ENCODE data around the gene EIF1AD.
"Not testable (repeated sequence)": the region's sequence is repeated elsewhere in the genome, so short reads cannot be mapped to it uniquely, and the experiment has no call there.

The EIF1AD gene

DNA sequence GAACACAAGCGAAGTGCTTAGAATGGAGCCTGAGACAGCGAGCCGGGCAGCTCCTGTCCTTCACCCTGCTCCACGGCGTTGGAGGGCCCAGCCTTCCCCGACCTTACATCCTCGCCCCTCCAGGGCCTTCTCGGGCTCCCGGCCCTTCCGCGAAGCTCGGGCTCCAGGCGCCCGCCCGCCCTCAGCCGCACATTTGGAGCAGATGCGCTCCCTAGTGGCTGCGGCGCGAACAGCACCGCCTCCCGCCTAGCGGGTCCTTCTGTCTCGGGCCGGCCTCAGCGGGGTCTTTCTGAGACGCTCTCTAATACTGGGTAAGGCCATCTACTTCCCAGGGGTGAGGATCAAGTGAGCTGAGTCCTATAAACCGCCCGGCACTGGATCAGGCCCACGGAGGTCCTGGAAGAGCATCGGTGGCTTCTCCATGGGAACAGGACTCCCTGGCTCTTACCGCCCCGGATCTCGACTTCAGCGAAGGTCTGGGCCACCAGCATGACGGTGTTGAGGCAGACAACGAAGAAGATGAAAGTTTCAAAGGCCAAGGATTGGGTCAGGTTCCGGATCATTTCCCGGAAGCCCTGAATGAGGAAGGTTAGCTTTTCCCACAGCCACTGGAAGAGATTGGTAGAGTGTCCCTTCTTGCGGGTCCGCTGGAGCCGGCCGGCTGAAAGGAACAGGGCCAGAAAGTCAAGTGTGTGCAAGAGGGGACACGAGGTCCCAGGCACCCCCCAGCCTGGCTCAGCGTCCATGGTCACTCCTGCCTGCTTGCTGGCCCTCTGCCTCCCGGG, 20.6 kb upstream of the EIF1AD start:
- peak; percentile 74 for DNase-seq (ENCODE audit: low spot score)

DNA sequence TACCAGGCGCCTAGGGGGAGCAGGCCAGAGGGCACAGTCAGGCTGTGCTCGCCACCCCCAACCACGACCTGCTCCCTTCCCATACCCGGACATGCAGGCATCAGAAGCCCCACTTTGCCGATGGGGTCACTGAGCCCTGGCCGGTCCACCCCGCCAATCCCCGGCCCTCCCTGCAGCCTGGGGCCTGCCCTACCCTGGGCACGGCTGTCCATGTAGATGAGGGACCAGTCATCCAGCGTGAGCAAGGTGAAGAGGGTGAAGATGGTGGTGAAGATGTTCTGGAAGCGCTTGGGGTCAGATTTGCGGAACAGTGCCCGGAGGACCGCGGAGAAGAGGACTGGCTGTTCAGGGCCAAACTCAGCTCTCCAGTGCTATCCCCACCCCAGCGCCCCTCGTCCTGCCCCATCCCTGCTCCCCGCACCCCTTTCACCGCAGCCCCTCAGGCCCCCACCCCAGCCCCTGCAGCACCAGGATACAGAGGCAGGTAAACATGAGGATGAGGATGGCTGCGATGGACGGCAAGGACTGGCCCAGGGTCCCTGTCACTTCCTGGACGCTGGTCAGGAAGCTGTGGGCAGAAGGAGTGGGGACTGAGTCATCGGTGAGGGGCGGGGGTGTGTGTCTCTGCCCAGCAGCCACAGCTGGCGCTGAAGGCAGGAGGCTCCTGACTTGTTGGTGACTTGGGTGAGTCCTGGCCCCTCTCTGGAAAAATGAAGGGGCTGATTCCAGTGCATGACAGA, 18.8 kb upstream of the EIF1AD start:
- DNase-seq (ENCODE audit: low spot score), result peak; percentile 20

DNA sequence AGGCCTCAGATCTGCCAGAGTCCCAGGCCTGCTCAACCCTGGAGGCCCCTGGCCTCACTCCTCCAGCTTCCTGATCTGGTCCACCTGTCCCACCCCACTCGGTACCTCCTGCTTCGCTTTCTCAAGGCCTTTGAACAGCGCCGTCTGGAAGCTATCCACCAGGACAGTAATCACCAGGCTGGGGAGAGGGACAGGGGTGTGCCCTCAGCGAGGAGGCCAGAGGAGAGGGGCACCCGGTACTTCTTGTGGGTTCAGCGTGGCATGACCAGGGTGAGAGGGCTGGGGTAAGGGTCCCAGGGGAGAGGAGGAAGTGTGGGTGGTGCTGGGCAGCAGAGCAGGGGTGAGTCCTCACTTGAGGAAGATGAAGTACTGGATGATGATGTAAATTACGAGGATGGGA, 18.3 kb upstream of the EIF1AD start:
- no peak for DNase-seq (ENCODE audit: low spot score)

DNA sequence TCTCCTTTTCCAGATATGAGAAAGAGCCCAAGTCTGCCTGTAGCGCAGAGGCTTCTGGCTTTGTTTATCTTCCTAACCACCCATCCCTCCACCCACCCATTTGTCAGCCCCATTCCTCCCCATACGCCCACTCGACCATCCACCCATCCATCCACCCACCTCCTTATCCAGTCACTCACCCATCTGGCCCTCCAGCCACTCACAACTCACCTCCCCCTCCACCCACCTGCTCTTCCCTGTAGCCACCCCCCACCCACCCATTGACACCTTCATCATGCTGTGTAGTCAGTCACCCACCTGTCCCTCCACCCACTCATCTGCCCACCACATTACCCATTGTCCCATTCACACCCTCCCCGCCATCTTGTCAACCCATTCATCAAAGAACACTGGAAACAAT, 15.4 kb upstream of the EIF1AD start:
- no peak for DNase-seq (ENCODE audit: low spot score)

DNA sequence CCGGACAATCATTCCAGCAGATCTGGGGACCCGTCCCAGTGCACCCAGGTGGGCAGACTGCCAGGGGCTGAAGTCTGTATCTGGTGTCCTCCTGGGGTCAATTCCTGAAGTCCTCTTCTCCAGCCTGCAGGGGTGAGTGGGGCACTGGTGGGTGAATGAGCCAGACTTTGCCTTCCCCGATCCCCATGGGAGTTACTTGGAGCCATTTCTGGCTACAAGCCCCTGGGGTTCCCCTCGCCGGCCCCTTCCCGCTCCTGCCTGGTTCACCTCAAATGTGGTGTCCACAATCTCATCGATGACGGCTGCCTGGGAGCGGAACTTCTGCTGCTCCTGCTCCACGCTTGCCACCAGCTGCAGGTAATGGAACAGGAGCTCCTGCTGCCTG, 14.8 kb upstream of the EIF1AD start:
- DNase-seq (ENCODE audit: low spot score), result no peak

DNA sequence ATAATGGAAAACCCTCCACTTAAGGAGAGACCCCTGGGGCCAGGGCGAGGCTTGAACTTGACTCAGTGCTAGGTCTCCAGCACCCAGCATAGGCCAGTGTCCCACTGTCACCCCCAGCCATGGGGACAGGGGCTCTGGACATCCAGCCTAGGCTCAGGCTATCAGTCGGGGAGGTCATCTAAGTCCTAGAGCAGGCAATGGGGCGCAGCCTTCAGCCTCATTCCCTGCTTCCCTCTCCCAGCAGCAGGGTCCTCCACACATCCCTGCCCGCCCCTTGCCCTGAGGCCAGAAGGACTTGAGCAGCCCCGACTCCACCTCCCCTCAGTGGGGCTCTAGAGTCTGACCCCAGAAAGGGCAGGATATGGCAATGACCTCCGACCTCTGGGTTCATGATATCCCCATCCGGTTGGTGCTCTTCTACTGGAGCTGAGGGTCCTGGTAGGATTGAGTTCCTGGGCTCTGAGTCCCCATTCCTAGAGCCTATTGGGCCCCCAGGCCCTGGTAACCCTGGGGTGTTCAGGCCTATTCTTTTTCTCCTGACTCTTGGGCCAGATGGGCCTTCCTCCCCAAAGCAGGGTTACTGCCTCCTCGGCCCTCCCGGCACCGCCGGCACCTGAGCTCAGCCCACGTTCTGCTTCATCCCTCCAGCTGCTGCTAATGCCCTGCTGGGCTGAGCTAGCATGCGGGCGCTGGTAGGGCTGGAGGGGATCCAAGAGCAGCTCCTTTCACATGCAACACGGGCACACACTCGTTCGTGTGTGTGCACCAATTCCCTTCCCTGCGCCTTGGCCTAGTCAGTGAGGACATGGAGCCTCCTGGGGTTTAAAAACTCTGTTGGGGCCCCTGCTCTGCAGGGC, 14.2 kb upstream of the EIF1AD start:
- DNase-seq (ENCODE audit: low spot score), result no peak

DNA sequence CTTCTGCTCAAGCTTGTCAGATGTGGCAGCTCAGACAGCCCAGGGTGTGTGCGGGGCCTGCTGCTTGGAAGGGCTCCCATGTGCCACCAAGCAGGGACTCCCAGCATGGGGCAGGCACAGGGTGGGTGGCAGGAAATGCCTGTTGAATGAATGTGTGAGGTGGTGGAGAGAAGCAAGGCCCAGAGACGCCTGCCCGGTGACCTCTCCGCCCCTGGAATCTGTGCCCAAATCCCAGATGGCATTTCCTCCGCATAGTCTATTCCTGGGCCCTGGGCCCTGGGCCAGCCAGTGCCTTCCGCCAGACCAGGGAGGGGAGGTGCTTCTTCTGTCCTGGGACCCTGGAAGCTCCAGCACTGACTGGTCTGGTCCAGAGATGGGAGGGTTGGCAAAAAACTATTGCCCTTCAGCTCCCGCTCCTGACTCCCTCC, 13.5 kb upstream of the EIF1AD start:
- no peak for DNase-seq (ENCODE audit: low spot score)

DNA sequence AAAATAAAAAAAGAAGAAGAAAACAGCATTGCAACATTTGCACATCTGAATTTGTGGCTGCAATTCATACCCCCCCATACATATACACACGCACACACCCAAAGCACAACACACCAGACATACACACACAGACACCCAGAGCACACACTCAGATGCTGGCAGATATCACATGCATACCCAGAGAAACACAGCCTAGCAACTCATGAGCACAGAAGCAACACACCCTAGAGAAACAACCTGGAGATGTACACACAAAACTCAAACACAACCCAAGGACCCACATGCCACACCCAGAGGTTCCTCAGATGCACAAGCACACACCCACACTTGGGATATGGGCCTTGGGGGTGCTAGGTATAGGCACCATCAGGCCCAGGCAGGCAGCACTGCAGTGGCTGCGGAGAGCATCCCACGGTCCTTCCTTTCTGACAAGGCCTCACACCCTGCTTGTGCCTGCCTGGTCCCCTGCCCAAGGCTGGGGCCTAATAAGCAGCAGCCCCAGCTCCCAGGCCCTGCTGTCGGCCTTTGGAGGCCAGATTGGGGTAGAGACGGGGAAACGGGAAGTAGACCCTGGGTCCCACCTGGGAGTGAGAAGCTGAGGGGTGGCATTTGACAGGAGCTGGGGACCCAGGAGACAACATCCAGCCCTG, 13.0 kb upstream of the EIF1AD start:
- no peak for DNase-seq (ENCODE audit: low spot score)

DNA sequence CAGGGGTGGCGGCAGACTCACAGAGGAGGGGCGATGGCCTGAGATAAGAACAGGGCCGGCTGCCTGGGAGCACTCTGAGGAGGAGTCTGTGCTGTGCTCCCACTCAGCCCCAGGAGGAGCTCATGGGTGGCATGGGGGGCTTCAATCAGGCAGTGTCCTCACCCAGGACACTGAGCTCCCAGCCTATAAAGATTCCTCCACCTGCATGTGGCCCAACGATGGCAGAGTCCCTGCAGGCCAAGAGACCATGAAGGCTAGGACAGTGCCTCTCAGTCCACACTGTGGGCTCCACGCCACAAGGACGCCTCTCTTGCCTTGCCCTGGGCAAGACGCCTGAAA, 11.8 kb upstream of the EIF1AD start:
- no peak for DNase-seq (ENCODE audit: low spot score)

DNA sequence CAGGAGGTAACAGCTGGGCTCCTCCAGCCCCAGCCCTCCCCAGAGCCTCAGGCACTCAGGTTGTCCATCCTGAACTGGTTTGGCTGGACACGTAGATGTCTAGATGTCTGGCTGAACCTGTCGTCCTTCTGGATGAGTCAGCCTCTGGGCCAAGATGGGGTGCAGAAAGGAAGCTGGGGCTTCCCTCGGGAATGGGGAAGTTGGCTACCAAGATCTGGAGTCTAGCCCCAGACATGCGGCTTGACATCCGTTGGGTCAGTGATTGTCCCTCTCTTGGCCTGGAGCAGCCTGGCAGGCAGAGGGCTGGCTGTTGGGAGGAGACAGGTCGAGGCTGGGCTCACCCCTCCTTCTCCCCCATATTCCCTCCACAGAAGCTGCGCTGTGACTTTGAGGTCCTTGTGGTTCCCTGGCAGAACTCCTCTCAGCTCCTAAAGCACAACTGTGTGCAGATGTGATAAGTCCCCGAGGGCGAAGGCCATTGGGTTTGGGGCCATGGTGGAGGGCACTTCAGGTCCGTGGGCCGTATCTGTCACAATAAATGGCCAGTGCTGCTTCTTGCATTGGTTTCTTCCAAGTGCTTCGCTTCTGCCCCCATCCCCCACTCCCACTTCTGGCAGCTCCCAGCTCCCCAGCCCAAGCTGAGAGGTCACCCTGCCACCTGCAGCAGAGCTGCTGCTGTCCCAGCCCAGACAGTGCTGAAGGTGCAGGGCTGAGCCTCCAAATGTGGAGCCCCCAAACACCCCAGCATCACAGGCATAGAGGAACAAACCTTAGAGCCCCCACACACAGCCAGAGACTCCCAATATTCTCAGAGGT, 11.2 kb upstream of the EIF1AD start:
- no peak for DNase-seq (ENCODE audit: low spot score)

DNA sequence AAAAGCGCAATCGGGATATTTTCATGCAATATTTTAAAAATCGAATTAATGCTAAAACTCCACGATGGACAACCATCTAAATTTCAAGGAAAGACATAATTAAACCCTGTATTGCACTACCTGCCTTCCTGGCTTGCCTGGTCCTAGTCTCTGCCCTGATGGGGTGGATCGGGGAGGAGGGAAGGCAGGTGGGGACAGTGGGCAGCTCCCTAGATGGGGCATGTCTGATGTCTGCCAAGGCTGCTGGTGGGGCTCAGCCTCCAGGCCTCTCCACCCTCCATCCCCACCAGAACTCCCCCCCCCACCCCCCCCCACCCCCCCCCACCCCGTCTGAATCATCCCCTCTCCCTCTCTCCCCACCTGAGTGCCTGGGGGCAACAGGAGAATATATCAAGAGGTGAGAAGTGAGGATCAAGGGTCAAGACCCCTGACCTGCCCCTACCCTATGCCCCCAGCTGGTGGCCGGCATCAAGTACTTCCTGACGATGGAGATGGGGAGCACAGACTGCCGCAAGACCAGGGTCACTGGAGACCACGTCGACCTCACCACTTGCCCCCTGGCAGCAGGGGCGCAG, 10.5 kb upstream of the EIF1AD start:
- no peak for DNase-seq (ENCODE audit: low spot score)

DNA sequence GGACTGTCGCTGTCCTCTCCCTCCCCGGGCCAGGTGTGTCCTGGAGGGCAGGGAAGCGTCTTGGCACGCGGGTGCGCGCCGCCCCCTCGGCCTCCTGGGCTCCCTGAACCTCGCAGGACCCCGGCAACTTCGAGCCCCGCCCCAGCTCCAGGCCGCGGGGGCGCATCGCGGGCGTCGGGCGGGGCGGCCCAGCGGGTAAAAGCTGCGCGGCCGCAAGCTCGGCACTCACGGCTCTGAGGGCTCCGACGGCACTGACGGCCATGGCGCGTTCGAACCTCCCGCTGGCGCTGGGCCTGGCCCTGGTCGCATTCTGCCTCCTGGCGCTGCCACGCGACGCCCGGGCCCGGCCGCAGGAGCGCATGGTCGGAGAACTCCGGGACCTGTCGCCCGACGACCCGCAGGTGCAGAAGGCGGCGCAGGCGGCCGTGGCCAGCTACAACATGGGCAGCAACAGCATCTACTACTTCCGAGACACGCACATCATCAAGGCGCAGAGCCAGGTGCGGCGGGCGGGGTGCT, 9.9 kb upstream of the EIF1AD start, which contains the start of gene CST6:
Gene CST6 (plus strand): TSS at position 224 of the 519 bp plus-strand sequence. CDS start 37 bp downstream, at position 261.
- DNase-seq (ENCODE audit: low spot score), result no peak

DNA sequence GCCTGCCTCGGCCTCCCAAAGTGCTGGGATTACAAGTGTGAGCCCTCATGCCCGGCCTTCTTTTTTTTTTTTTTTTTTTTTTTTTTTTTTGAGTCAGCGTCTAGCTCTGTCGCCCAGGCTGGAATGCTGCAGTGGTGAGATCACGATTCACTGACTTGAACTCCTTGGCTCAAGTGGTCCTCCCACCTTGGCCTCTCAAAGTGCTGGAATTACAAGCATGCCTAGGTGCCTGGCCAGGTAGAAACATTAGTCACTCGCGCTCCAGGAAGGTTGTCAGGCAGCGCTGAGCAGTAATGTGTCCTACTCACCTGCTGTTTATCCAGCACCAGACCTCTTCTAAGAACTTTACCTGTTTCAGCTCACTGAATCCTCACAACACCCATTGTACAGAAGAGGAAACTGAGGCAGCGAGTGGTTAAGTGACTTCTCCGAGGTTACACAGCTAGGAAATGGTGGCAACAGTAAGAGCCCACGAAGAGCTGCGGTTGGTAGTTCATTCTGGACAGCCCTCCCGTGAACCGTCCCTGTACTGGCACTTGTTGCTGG, 9.4 kb upstream of the EIF1AD start:
- DNase-seq (ENCODE audit: low spot score), result no peak

DNA sequence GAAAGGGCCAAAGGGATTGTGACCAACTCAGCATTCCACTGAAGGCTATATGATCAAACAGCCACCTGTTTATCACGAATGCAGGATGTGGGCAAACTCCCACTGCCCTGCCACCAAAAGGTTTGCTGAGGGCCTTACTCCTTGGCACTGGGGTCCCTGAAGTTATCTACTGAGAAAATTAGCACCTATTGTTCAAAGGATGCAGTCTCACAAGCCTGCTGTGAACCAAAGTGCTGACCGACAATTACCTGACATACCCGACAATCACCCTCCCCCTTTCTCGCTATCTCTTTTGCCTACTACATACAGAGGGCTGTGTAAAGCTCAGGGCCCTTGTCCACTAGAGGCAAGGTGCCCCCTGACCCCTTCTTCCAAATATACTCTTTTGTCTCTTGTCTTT, 8.1 kb upstream of the EIF1AD start:
- not testable (repeated sequence) for DNase-seq (ENCODE audit: low spot score)

DNA sequence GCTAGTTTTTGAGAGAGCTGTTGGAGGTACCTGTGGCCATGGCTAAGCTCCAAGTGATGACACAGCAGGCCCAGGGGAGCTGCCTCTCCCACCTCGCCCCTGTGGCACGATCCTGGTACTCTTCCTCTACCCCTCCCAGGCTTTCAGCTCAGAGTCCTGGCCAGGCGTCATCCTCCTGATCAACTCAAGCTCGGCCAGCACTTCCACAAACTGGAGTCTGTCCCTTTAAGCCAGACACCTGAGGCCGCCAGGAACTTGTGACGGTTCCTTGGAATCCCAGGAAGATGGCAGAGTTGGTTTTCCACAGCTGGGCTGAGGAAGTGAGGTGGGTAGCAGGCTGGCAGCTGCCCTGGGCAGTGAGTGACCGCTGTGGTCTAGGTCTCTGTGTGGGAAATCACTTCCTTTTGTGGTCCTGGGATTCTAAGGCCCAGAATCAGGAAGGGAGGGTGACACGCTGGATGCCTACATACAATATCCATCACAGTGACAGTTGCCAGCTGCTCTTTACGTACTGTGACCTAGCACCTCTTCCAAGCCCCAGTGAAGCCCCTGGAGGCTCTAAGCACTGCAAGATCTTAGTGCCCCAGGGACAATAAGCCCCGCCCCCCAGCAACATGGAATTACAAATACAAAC, 6.6 kb upstream of the EIF1AD start:
- DNase-seq (ENCODE audit: low spot score), result no peak

DNA sequence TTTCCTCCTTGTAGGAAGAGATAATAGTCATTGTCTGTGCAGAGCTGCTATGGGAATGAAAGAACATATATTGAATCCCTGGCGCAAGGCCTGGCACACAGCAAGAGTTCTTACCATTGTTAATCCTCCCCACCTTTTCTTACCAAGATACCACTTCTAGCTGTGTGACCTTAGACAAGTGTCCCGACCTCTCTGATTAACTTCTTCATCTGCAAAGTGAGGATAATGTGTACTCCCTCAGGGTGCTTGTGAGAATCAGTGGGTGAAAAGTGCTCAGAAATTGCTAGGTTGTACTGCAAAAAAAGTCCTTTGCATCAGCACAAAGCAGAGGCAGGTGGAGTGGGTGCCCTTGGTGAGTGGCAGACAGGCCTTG, 6.1 kb upstream of the EIF1AD start:
- DNase-seq (ENCODE audit: low spot score), result no peak

DNA sequence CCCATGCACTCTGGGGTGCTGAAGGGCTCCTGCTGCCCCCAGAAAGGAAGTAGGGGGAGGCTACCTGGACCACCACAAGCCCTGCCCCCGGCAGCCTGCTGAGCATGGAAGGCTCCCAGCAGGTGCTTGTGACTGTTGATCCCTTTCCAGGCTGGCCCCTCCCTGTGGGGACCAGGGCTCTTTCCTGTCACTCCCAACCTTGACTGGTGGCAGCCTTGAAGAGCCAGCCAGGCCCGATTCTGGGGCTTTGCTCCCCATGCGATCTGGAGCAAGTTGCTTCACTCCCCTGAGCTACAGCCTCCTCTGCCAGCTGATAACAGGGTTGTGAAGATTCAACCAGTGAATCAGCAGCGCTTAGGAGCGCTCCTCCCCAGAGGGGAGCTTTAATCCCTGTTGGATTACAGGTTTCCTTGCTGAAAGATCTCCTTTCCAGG, 5.3 kb upstream of the EIF1AD start:
- DNase-seq (ENCODE audit: low spot score), result no peak

DNA sequence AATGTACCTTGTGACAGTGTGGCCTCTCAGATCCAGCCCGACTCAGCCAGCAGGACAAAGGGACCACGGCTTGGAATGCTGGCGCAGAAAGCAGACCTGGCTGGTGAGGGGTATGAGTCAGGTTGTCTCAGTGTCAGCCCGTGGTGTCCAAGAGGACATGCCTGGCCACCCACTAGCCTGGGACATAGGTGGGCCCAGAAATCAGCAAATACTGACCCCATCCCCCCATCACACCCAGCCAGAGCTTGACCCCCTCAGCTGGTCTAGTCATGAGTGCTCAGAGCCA, 4.9 kb upstream of the EIF1AD start:
- DNase-seq (ENCODE audit: low spot score), result no peak

DNA sequence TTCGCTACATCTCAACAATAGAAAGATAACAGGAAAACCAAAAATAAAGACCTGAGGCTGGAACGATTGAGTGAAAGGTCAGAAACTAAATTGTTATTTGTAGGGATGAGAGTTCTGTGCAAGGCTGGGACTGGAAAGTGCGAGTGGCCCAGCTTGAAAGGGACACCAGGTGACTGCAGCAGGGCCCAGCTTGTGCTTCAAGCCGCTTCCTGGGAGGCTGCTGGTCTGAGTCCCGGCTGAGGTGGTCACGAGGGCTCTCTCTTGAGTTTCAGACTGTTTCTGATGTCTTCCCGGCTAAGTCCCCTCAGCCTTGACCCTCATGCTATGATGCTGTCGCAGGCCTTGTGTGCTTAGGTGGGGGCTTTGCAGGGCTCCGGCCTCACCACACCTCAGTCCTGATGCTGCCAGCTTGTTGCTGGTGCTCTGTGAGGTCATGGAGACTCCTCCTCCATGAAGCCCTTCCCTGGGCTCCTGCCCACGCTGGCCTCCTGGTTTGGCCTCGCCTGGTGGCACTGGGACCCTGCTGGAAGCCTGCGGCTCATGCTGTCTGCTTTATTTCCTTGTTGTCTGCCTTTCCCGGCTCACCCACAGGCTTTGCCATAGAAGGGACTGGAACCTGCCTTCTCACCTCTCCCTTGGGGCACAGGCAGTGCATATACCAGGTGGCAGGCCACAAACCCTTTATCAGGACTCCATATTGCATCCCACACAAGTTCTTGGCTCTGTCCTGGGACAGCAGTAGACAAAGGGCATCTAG, 4.4 kb upstream of the EIF1AD start:
- DNase-seq (ENCODE audit: low spot score), result no peak

All from CD4-positive, alpha-beta T cell treated with Interleukin-15 for 4 hours (primary cell).